OCI-LY7 (cell line): ENCODE results near the gene MAGI1. TPM values are rescaled to one million over a fixed set of nuclear protein-coding genes. Genes with fewer than 3 reads are reported as not detected.

ENCODE experiments used
- BruUV-seq: library from RNA; stranded (reverse); fragments of 400-500 nt; replicated peaks from 2 replicates; lab custom pipeline; 2021; lab: Mats Ljungman, UMichigan
- CTCF ChIA-PET: fragments of 300-600 bp; sonication (Branson Sonifier 250); formaldehyde crosslinking; loops from one replicate; lab custom pipeline; 2022; ENCODE audit warnings: antibody characterized with exemption; ENCODE audit not compliant: unreplicated experiment; lab: Charles Lee
- POLR2A ChIA-PET: fragments of 300-600 bp; sonication (Branson Sonifier 250); formaldehyde crosslinking; loops from one replicate; lab custom pipeline; 2022; ENCODE audit warnings: antibody characterized with exemption; lab: Charles Lee
- DNase-seq: peaks from one replicate; pipeline ENCODE4 v3.0.0-alpha.2; 2015; ENCODE audit warnings: low spot score
- H2AFZ ChIP-seq: fragments of 200-600 bp; sonication (generic), shearing (Covaris generic); 2 replicates; pipeline ENCODE4 v1.6.1; 2014; ENCODE audit warnings: mild to moderate bottlenecking, antibody characterized with exemption, low read length, moderate library complexity
- H3K27ac ChIP-seq: fragments of 200-600 bp; sonication (generic); 2 replicates; pipeline ENCODE4 v1.5.1; 2014; ENCODE audit warnings: mixed run types, low read depth, mild to moderate bottlenecking, moderate library complexity, low read length, inconsistent platforms; ENCODE audit not compliant: poor library complexity, severe bottlenecking
- H3K36me3 ChIP-seq: fragments of 200-600 bp; sonication (generic); 2 replicates; pipeline ENCODE4 v1.6.1; 2014; ENCODE audit warnings: mild to moderate bottlenecking, antibody characterized with exemption, low read length, moderate library complexity, mixed read lengths; ENCODE audit not compliant: insufficient read depth
- H3K4me1 ChIP-seq: fragments of 200-600 bp; sonication (generic); 2 replicates; pipeline ENCODE4 v1.5.1; 2014; ENCODE audit warnings: mild to moderate bottlenecking, low read length; ENCODE audit not compliant: insufficient read depth, poor library complexity, severe bottlenecking
- H3K4me2 ChIP-seq: fragments of 200-600 bp; sonication (generic); 2 replicates; pipeline ENCODE4 v1.6.1; 2014; ENCODE audit warnings: mild to moderate bottlenecking, low read length
- H3K4me3 ChIP-seq: fragments of 200-600 bp; sonication (generic); 2 replicates; pipeline ENCODE4 v1.5.1; 2014; ENCODE audit warnings: mild to moderate bottlenecking, low read depth, low read length; ENCODE audit not compliant: poor library complexity, severe bottlenecking
- H3K79me2 ChIP-seq: fragments of 200-600 bp; sonication (generic); 2 replicates; pipeline ENCODE4 v1.6.1; 2016; ENCODE audit warnings: low read depth, mild to moderate bottlenecking, low read length, moderate library complexity, mixed read lengths; ENCODE audit not compliant: insufficient read depth
- H3K9me2 ChIP-seq: fragments of 200-600 bp; sonication (generic); 2 replicates; pipeline ENCODE4 v1.6.1; 2016; ENCODE audit warnings: mild to moderate bottlenecking, low read length, mixed read lengths; ENCODE audit not compliant: insufficient read depth
- H3K9me3 ChIP-seq: fragments of 200-600 bp; sonication (generic); 2 replicates; pipeline ENCODE4 v1.6.1; 2014; ENCODE audit warnings: mild to moderate bottlenecking, mixed run types, low read length, mixed read lengths
- H4K20me1 ChIP-seq: fragments of 200-600 bp; sonication (generic); 2 replicates; pipeline ENCODE4 v1.6.1; 2014; ENCODE audit warnings: mild to moderate bottlenecking, antibody characterized with exemption, low read length, moderate library complexity, mixed read lengths; ENCODE audit not compliant: insufficient read depth
- EZH2phosphoT487 ChIP-seq: fragments of 200-600 bp; sonication (generic); IDR thresholded peaks from 2 replicates; pipeline ENCODE4 v1.6.1; 2018; ENCODE audit warnings: low read depth, borderline replicate concordance, mild to moderate bottlenecking, mixed run types, antibody characterized with exemption, low read length, moderate library complexity, mixed read lengths
- intact Hi-C: fragments of 100-400 bp; cut with micrococcal nuclease; formaldehyde crosslinking; loops from one replicate; pipeline ENCODE4 v1.10.0; 2022; ENCODE audit not compliant: unreplicated experiment
- total RNA-seq, 2 experiments: library from RNA; depleted of rRNA in 1 of 2; stranded (reverse); fragments of >200 nt in 1 of 2; shearing (Covaris generic) in 1 of 2; gene quantifications; 2 replicates each; pipeline ENCODE4 v1.2.3, GENCODE V29; 2014 to 2022
- TF ChIP-seq, protein P1 (sequence below): fragments of 200-600 bp; sonication (generic); conservative IDR thresholded peaks from 2 replicates; pipeline ENCODE4 v1.5.1; 2014; ENCODE audit warnings: mild to moderate bottlenecking, antibody characterized with exemption, low read length, moderate library complexity, mixed read lengths

MAGI1 gene
- total RNA-seq, 2 experiments from 2014 or later: 0.63 to 2.5 TPM

DNA sequence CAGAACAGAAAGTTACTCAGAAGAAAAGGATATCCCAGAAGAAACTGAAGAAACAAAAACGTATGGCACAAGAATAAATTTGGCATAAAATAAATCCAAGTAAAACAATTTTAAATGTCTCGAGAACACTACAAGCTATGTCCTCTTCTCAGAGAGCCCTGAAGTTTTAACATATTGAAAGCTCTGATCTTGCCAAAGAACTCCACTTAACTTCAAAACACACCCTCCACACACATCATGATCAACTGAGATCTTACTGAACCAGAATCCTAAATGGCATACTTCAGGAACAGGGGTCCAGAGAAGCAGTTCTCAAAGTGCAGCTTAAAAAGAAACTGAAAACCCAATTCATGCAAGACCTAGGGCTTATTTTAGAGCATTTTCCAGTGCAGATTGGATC, 194.3 kb downstream of the MAGI1 start:
- DNase-seq: no peak
- POLR2A ChIA-PET: interaction anchor here (1.1 kb wide), 1 partner anchor 10 kb away, joined by 3 read pairs; no protein-coding TSS in a partner anchor
- Histone ChIP-seq H3K4me3 (no peak overlapping the region), H3K27ac (no peak overlapping the region), H3K36me3 (no peaks in the 10 kb centered on the region), H3K4me2 (no peak overlapping the region), H4K20me1 (no peaks in the 10 kb centered on the region), H3K9me2 (no peaks in the 10 kb centered on the region), H3K9me3 (no peaks in the 10 kb centered on the region), H3K79me2 (no peaks in the 10 kb centered on the region), H3K4me1 (no peaks in the 10 kb centered on the region), H2AFZ (no peak overlapping the region)
- intact Hi-C loops: no loop called here
- CTCF ChIA-PET: no interaction called here
- BruUV-seq: no TSS peak
- no peak for TF ChIP-seq EZH2phosphoT487
- TF ChIP-seq, protein P1, sequence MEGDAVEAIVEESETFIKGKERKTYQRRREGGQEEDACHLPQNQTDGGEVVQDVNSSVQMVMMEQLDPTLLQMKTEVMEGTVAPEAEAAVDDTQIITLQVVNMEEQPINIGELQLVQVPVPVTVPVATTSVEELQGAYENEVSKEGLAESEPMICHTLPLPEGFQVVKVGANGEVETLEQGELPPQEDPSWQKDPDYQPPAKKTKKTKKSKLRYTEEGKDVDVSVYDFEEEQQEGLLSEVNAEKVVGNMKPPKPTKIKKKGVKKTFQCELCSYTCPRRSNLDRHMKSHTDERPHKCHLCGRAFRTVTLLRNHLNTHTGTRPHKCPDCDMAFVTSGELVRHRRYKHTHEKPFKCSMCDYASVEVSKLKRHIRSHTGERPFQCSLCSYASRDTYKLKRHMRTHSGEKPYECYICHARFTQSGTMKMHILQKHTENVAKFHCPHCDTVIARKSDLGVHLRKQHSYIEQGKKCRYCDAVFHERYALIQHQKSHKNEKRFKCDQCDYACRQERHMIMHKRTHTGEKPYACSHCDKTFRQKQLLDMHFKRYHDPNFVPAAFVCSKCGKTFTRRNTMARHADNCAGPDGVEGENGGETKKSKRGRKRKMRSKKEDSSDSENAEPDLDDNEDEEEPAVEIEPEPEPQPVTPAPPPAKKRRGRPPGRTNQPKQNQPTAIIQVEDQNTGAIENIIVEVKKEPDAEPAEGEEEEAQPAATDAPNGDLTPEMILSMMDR: no peak

DNA sequence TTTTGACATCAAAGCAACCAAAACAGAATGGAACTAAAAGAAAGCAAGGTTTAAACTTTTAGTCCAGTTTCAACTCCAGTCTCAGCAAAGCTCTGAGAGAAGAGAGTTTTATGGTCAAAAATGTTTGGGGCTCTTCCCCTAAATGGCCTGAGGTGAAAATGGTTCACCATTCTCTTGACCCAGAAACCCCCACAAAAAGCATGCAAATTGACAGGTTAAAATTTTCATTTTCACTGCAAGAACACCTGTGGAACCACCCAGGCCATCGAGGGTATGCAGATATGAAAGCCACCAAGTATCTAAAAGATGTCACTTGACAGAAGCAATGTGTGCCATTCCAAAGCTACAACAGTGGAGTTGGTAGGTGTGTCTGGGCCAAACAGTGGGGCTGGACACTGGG, 195.0 kb downstream of the MAGI1 start:
- Histone ChIP-seq H3K4me3 (no peak overlapping the region), H3K4me1 (no peaks in the 10 kb centered on the region), H3K9me3 (no peaks in the 10 kb centered on the region), H4K20me1 (no peaks in the 10 kb centered on the region), H3K4me2 (no peak overlapping the region), H2AFZ (no peak overlapping the region), H3K27ac (no peak overlapping the region), H3K79me2 (no peaks in the 10 kb centered on the region), H3K9me2 (no peaks in the 10 kb centered on the region), H3K36me3 (no peaks in the 10 kb centered on the region)
- ChIA-PET CTCF (no interaction called here), POLR2A (interaction anchor here (1.1 kb wide), 1 partner anchor 9 kb away, joined by 3 read pairs; no protein-coding TSS in a partner anchor)
- intact Hi-C loops: no loop called here
- no TSS peak for BruUV-seq
- TF ChIP-seq, protein P1: no peak
- TF ChIP-seq EZH2phosphoT487: no peak
- no peak for DNase-seq

DNA sequence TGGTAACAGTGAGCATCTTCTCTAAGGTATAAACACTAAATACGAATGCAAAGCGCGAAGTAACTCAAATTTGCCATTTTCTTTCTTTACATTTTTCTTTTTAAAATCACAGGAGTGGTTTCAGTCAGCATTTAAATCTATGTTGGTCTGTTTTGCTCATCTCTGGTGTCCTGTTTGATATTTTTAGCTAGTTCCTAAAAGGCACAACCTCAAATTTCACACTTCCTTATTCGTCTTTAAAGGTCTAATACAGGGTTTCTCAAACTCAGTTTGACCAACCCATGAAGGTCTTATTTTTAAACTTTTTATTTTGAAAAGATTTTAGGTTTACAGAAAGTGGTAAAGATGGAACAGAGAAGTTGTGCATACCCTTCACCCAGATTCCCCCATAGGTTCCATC, 201.1 kb downstream of the MAGI1 start:
- no peak for DNase-seq
- Histone ChIP-seq H3K27ac (no peak overlapping the region), H3K4me2 (no peak overlapping the region), H3K79me2 (no peaks in the 10 kb centered on the region), H3K36me3 (no peaks in the 10 kb centered on the region), H3K9me3 (no peaks in the 10 kb centered on the region), H2AFZ (no peak overlapping the region), H3K4me3 (no peak overlapping the region), H4K20me1 (no peaks in the 10 kb centered on the region), H3K9me2 (no peaks in the 10 kb centered on the region), H3K4me1 (no peaks in the 10 kb centered on the region)
- intact Hi-C loops: no loop called here
- CTCF ChIA-PET: interaction anchor here (0.6 kb wide), 1 partner anchor 1565 kb away, joined by 3 read pairs; no protein-coding TSS in a partner anchor
- BruUV-seq: no TSS peak
- POLR2A ChIA-PET: no interaction called here
- no peak for TF ChIP-seq EZH2phosphoT487
- TF ChIP-seq, protein P1: no peak
